Cerebellar nuclear complex (tissue), 1 donor: ENCODE data around the gene TIMM44.
"Not testable (repeated sequence)": the region's sequence is repeated elsewhere in the genome, so short reads cannot be mapped to it uniquely, and the experiment has no call there.

ENCODE experiments used
- DNase-seq, 2 experiments: peaks; one replicate each; lab custom pipeline; 2025; lab: John Stamatoyannopoulos, UW

The TIMM44 gene

DNA sequence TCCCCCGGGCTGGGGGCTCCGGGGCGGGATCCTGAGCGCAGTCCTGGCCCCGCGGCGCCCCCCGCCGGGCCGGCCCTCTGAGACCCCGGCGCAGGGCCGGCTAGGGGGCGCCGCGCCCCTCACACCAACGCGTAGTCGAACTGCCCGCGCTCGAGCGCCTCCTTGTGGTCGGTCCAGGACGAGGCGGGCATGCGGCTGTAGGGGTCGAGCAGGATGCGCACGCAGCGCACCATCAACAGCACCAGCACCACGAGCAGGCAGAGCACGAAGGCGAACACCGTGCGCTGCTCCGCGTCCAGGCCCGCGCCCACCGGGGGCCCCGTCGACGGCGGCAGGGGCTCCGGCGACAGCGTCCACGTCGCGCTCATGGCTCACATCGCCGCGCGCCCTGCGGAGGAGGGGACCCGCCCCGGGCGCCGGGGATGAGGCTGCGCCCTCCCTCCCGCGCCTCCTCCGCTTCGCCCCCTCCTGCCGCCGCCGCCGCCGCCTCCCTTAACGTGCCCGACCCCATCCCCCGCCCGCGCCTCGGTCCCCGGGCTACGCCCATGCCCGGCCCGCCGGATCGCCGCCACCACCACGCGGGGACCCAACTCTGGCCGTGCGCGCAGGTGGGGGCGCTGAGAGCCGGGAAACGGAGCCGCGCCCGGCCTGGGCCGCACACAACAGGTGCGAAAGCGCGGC is 18.2 kb downstream of the TIMM44 start:
- DNase-seq: no peak

DNA sequence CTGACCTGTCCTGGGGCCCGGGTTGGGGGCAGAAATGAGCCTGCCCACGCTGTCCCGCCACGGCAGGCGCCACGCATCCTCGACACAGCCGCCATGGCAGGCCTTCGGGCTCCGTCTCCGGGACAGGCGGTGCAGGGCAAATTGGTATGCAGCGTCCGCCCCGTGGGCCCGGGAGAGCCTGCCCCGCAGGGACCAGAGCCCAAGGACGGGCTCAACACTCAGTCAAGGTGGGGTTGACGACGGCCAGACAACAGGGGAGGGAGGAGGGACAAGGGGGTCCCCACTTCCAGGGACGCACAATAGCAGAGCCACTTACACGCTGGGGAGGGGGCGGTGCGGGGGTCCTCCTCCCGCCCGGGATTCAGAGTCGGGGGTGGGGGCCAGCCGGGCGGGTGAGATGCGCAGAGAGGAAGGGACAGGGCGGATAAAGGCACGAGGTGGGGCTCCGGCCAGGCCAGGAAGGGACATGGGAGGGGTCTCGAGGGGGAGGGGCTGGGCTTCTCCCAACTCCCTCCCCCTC is 18.8 kb downstream of the TIMM44 start:
- DNase-seq: no peak

DNA sequence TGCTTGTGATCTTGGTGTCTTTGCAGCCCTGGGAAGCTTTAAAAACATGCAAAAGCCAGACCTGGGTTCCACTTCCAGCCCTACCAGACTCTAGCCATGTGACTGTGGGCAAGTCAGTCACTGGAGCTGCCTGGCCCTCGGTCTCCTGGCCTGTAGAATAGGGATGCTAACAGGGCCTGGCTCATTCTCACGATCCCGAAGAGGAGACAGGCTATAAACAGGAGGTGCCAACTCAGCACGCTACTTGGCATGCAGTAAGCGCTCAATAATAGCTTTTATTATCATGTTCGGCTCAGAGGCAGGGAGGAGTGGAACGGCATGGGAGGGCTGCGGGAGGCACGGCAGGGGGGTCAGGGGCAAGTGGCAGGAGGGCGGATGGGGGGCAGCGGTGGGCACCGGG is 19.2 kb downstream of the TIMM44 start:
- no peak for DNase-seq

DNA sequence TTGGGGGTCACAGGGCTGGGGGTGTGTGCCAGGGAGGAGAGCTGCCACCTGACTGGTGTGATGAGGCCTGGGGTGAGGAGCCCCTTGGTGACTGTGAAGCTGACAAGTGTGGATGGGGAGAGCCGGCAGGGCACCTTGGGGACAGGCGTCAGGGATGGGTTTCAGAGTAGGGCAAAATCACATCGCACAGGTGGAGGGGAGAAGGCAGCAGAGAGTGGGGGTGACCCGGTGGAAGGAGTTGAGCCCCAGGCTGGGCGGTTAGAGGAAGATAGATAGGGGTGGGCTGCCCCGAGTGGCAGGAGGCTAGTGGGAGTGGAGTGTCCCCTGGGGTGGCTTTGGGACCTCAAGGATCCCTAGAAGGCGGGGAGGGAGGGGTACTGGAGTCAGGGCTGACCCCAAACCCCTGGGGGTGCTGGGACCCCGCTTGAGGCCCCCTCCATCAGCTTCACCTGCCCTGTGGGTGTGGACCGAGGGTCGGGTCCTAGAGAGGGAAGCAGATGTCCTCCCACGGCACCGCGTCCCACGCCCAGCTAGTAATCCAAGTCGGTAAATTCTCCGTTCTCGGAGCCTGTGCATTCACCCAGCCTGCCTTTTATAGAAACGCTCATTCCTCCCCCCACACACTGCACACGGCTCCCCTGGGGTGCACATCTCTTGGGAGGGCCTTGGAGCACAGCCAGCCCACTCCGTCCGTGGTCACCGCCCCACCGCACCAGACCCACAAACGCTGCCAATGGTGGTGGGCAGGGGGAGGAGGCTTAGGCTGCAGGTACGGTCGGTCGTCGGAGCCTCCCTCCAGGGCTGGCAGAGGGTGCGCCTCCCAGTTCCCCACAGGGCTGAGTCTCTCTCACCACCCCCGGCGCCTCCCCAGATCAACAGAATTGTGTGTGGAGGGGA is 19.9 kb downstream of the TIMM44 start:
- DNase-seq: no peak

DNA sequence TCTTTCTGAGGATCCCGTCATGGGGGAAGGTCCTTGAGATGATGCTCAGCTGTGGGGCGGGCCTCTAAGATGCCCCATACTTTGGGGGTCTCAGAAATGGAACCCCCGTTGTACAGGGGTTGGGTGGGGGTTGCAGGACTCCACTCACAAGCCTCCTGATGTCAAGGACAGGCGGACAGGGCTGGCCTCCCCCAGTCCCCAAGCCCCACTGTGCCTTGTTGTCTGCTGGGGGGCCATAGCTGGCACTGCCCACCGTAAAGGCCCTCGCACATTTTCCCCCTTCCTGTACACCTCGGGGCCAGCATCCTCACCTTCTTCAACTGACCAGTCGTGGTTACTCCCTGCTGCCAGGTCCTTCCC is 20.6 kb downstream of the TIMM44 start:
- no peak for DNase-seq

DNA sequence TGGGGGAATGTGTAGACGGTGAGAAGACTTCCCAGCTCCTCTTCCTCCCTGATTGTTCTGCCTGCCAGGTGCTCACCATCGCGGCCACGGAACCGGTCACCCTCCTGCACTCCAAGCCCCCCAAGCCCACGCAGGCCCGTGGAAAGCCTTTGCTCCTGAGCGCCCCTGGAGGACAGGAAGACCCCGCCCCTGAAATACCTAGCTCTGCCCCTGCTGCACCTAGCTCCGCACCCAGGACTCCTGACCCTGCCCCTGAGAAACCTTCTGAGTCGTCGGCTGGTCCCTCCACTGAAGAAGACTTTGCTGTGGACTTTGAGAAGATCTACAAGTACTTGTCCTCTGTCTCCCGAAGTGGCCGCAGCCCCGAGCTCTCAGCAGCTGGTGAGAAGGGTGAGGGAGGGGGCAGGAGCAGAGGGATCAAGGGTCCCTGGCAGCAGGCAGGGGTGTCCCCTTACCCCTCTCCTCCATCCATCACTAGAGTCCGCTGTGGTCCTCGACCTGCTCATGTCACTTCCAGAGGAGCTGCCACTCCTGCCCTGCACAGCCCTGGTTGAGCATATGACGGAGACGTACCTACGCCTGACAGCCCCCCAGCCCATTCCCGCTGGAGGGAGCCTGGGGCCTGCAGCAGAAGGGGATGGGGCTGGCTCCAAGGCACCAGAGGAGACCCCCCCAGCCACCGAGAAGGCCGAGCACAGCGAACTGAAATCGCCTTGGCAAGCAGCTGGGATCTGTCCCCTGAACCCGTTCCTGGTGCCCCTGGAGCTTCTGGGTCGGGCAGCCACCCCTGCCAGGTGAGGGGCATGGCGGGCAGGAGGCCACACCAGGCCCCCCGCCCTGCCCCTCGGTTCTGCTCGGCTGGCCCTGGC is 21.3 kb downstream of the TIMM44 start:
- no peak for DNase-seq

DNA sequence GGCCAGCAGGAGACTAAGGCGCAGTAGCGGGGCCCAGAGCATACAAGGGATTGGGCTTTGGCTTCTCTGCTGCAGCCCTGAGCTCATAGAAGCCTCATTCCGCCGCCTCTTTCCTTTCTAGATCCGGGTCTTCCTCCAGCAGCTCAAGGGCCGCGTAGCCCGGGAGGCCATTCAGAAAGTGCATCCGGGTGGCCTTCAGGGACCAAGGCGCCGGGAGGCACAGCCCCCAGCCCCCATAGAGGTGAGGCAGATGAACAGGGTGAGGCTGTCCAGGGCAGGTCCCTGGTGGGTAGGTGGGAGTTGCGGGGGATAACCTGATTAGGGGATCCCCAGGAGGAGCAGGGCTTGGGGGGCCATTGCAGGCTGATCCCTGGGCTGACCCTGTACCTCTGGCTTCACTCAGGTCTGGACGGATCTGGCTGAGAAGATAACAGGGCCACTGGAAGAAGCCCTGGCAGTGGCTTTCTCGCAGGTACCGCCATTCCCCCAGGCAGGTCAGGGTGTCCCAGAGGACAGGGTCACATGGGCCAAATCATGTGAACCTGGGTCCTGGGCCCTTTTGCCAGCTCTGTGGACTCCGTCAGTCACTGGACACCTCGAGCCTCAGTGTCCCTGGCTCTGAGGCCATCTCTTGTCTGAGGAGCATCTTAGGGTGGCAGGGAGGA is 22.0 kb downstream of the TIMM44 start:
- DNase-seq: no peak

DNA sequence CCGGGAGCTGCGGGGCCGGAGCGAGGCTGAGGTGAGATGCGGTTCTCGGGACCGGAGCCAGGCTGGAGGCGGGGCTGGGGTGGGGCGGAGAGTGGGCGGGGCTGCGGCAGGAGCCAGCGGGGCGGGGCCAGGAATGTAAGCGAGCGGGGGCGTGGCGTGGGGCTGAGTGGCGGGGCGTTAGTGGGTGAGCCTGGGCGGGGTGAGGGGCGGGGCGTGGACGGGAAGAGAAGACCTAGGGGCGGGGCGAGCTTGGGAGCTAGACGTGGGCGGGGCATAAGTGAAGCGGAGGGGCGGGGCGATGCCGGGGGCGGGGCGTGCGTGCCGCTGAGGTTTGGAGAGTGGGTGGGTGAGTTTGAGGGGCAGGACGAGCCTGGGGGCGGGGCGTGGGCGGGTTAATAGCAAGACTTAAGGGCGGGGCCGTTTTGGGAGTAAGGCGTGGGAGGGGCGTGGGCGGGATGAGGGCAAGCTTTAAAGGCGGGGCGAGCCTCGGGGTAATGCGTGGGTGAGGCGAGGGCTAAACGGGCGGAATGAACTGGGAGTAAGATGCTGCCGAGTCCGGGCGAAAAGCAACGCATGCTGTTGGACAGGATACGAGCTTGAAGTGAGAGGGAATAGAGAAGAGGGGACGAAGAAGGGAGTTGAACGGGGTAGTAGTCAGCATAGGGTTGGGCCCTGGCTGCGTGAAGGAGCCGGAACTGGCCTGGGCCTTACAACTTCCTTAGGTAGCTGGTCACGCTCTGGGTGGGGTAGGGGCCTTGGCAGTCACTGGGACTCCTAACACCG is 22.8 kb downstream of the TIMM44 start:
- DNase-seq: peak; percentile 70 to 78

DNA sequence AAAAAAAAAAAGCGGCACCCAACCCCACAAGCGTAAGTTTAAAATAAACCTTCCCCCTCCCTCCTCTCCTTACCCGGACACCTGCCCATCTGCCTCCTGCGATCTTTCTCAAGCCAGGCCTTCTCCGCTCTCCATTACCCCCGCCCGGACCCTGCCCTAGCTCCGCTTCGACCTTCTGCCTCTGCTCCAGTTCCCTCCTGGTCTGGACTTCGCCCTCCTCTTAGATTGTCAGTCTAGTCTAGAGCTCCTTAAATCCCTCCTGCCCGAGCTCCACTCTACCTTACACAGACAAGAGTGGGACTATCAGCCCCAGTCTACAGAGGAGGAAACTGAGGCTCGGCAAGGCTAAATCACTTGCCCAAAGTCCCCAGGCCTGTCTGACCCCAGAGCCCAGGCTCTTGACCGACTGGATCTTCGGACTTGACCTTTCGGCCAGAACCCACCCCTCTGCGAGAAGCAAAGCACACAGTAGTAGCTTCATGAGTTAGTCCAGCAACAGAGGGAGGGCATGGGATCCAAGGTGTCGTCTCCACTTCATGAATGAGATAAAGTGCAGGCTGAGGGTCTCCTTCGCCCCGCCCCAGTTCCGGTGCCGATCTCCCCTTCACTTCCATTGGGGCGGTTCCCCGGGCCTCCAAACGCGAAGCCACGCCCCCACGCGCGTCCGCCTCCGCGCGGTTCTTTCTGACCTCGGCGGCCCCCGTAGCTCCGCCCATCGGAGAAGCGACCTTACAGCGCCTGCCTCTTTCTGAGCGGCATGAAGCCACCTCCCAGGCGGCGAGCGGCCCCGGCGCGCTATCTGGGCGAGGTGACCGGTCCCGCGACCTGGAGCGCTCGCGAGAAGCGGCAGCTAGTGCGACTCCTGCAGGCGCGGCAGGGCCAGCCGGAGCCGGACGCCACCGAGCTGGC is 23.6 kb downstream of the TIMM44 start, which contains the start of gene SNAPC2:
SNAPC2 (plus strand) TSS at position 729 of the 909 bp plus-strand sequence; CDS start at position 758, 29 bp downstream.
- peak in 1 of 2 experiments; percentile 73 for DNase-seq

DNA sequence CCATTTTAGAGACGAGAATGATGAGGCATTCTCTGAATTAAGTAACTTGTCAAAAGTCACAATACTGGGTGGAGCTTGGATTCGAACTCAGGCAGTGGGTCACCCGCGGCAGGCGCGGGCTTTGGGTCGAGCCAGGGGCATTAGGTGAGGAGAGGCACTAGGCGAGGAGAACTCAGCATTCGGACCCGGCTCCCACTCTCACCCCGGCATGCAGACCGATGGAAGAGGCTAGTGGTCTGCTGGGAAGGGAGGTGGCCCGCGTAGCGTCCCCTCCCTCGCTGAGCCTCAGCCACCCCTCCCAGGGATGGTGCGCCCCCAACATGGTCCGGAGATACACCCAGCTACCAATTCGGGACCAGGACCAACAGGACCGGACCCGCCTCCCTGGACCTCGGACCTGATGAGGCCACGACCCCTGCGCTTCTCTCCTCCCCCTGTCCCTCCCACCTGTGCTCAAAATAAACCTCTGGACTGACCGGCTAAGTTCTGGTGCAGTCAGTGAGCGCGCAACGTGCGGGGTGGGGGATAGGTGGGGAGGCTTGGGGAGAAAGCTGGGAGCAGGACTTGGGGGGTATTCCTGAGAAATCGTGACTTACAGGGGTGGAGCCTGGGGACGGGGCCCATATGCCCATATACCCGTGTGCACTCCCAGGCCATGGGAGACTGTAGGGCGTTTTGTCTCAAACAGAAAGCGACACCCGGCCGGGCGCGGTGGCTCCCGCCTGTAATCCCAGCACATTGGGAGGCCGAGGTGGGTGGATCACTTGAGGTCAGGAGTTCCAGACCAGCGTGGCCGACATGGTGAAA is 24.6 kb downstream of the TIMM44 start:
- no peak for DNase-seq

DNA sequence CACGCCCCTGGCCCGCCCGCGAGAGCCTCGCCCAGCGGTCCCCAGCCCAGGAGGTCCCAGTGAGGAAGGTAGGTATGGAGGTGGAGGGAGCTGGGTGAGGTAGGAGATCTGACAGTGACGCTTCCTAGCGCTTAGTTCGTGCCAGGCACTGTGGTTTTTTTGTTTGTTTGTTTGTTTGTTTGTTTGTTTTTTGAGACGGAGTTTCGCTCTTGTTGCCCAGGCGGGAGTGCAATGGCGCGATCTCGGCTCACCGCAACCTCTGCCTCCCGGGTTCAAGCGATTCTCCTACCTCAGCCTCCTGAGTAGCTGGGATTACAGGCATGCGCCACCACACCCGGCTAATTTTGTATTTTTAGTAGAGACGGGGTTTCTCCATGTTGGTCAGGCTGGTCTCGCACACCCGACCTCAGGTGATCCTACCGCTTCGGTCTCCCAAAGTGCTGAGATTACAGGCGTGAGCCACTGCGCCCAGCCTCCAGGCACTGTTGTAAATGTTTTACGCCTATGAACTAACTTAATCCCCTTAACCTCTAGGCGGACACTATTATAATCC is 25.3 kb downstream of the TIMM44 start:
- not testable (repeated sequence) for DNase-seq

DNA sequence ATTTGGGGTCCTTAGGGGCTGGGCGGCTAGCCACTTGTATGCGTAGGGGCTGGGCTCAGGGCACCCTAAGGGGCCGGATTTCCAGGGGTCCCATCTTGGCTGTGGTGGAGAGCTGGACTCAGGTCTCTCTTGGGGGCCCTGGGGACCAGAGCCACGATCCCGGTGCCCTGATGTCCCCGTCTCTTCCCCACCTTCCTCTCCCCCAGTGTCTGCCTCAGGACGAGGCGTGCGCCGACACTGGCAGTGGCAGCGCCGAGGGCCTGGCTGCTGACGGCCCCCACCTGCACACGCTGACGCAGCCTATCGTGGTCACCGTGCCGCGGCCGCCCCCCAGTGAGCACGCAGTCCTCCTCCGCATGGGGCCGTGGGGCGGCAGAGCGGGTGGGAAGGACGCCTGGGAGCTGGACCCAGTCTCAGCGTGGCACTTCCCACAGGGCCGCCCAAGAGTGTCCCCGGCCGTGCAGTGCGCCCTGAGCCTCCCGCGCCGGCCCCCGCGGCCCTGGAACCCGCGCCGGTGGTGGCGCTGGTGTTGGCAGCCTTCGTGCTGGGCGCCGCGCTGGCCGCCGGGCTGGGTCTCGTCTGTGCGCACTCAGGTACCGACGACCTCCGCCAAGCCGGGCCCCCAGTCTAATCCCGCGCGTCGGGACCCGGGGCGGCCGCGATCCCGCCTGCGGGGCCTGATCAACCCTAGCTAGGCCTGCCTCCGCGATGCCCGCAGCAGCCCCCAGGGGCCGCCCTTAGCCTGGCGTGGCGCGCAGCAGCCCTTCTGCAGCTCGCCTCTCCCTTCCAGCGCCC is 26.0 kb downstream of the TIMM44 start:
- DNase-seq: peak in 1 of 2 experiments; percentile 19

DNA sequence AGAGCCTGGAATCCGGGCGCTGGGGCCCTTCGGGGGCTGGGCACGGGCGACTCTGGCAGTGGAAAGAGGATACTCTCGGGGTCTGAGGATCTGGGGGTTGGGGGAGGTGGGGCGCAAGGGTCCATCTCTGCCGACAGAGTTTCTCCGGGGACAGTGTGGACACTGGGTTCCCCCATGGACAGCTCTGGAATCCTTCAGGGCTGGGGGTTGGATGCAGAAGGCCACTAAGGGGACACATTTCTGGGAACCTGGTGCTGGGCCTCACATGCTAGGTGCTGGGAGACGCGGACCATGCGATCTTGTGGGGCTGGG is 26.6 kb downstream of the TIMM44 start:
- DNase-seq: no peak

DNA sequence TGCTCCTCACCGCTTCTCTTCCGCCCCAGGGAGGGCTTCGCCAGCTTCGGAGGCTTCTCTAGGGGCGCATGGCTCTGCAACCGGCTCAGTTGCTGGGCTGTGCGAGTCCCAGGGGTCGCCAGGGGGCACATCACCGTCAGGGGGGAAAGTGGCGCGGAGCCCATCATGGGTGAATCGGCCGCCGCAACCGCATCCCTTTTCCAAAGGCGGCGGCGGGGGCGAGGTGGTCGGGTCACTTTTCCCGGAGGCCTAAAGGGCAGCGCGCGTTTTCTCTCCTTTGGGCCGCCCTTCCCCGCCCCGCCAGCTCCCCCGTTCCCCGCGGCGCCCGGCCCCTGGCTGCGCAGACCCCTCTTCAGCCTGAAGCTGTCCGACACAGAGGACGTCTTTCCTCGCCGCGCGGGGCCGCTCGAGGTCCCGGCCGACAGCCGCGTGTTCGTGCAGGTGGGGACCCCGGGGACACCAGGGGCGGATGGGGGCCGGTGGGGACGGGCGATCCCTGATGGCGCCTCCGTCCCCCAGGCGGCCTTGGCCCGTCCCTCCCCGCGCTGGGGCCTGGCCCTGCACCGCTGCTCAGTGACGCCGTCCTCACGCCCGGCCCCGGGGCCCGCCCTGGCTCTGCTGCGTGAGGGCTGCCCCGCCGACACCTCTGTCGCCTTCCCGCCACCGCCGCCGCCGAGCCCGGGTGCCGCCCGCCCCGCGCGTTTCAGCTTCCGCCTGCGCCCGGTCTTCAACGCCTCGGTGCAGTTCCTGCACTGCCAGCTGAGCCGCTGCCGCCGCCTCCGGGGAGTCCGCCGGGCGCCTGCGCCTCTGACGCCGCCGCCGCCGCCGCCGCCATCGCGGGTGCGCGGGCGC is 27.1 kb downstream of the TIMM44 start:
- DNase-seq: no peak

DNA sequence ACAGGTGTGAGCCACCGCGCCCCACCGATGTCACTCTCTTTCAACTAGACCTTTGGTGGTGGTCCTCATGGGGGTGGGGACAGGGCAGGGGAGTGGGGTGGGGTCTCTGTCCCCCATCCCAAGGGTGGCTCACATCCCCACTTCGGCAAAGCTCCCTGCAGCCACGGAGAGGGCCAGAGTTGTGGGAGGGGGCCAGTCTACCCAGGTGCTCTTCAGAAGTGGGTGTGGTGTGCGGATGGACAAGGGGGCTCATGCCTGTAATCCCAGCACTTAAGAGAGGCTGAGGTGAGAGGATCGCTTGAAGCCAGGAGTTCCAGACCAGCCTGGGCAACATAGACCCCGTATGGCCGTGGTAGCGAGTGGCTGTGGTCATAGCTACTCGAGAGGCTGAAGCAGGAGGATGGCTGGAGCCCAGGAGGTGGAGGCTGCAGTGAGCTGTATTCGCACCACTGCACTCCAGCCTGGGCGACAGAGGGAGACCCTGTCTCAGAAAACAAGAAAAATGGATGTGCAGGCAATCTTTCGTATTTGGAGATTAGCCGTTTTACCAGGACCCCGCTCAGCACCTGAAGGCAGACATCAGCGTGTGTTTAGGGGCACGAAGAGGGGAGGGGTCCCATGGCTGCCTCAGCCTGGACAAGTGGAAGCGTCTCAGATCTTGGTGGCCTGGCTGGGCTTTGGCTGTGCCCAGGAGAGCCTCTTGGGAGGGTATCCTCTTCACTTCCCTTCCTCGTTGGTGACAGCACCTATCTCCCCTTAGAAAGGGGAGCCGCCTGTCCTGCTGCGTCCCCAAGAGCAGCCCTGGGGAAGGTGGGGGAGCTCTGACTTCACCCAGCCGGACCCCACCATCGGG is 28.0 kb downstream of the TIMM44 start:
- no peak for DNase-seq

DNA sequence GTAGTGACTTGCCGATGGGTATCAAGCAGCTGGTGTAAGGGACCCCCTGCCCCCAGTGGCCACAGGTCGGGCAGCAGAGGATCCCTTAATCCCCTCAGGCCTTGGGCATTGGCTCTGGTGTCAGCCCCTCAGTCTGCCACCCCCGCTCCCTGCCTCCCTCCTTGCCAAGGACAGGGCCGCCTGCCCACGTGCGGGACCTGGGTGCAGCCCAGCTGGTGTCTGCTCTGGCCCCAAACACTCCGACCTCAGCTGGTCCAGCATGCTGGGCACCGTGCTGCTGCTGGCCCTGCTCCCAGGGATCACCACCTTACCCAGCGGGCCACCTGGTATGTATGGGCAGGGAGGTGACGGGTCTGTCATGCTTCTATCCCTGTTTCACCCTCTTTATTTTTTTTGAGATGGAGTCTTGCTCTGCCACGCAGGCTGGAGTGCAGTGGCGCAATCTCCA is 28.8 kb downstream of the TIMM44 start, which contains the start of gene TGFBR3L:
TGFBR3L (plus strand) TSS at position 233 of the 448 bp plus-strand sequence.
- DNase-seq: no peak
